ENCODE results near the gene BANF2.
"Not testable (repeated sequence)": the region's sequence is repeated elsewhere in the genome, so short reads cannot be mapped to it uniquely, and the experiment has no call there.

BANF2 gene

DNA sequence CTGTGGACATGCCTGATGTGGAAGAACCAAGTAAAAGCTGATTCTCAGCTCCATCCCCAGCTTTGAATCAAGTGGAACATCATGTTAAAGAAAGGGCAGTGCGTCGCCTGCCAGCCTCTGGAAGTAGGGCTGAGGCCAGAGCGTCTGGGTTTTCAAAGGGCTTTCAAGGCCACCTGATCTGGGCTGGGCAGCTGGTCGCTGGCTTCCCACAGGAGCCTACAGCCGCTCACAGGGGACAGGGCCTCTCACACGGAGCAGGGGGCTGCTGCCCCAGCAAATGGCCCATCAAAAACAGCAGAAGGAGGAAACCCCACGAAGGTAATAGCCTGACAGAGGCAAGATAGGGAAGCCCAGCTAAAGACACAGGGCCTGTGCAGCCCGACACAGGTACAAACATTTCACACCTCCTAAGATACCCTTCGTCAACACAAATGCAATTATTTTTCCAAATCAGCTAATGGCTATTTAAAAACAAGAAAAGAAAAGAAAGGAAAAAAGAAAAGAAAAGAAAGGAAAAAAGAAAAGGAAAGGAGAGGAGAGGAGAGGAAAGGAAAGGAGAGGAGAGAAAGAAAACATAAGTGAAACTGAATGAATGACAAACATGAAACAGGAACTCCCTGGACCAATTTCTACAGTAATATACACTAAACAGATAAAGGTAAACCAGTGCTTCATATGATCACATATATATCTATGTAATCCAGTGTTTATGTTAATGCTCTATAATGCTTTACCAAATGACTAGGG, 42.5 kb upstream of the BANF2 start:
- 74% methylated on average over 8 of the region's 9 CpGs for WGBS

DNA sequence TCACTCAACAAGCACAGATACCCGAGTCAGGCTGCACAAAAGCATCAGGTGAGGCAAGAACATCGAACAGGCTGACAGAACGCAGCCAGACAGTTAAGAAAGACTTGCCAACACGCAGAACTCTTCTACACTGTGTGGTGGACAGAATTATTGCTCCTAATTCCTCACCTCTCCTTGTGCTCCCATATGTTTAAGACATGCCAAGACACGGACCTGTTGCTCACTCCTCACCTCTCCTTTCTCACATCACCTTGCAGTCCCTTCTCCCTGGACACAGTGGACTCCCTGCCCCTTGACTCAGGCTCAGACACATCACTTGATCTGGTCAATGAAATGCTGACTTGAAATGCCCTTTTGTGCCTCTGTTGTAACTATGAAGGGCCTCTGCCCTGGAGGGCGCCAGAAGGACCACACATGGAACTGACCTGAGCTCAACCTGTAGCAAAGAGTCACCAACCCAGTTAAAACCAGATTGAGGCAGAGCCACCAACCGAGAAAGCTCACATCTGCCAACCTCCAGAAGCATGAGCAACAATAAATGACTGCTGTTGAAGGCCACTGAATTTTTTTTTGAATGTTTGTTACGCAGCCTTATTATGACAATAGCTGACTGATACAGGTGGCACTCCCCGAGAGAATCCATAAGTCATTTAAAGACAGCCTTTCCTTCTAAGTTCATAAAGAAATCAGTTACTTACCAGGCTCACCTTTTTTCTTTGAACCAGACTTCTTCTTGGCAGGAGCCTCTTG, 41.7 kb upstream of the BANF2 start:
- Histone ChIP-seq H3K36me3 (ENCODE audit: insufficient read depth, low read length) (peaks cover 35% of the 10 kb centered on the region), H3K27ac (ENCODE audit: low read depth, low read length) (no peak overlapping the region), H3K9ac (ENCODE audit: low read depth, low read length) (no peak overlapping the region), H3K9me3 (ENCODE audit: insufficient read depth, low read depth, low read length) (peaks cover 8% of the 10 kb centered on the region; the same call in 1 of the 2 replicates), H3K4me3 (ENCODE audit: low read length) (no peak overlapping the region), H3K4me1 (ENCODE audit: insufficient read depth, low read length) (peaks cover 16% of the 10 kb centered on the region), H3K27me3 (ENCODE audit: insufficient read depth, low read length) (no peaks in the 10 kb centered on the region)
- WGBS, result 95% methylated on average over 9 of the region's 9 CpGs

More for the DNA sequence above, 42.5 kb upstream of the BANF2 start:
- no peaks in the 10 kb centered on the region for H3K27me3 ChIP-seq (ENCODE audit: insufficient read depth, low read length)
- H3K4me1 ChIP-seq (ENCODE audit: insufficient read depth, low read length), result peaks cover 15% of the 10 kb centered on the region
- no peak overlapping the region for H3K9ac ChIP-seq (ENCODE audit: low read depth, low read length)
- H3K9me3 ChIP-seq (ENCODE audit: insufficient read depth, low read depth, low read length), result peaks cover 8% of the 10 kb centered on the region; the same call in 1 of the 2 replicates
- no peak overlapping the region for H3K4me3 ChIP-seq (ENCODE audit: low read length)
- H3K36me3 ChIP-seq (ENCODE audit: insufficient read depth, low read length), result peaks cover 35% of the 10 kb centered on the region
- no peak overlapping the region for H3K27ac ChIP-seq (ENCODE audit: low read depth, low read length)

DNA sequence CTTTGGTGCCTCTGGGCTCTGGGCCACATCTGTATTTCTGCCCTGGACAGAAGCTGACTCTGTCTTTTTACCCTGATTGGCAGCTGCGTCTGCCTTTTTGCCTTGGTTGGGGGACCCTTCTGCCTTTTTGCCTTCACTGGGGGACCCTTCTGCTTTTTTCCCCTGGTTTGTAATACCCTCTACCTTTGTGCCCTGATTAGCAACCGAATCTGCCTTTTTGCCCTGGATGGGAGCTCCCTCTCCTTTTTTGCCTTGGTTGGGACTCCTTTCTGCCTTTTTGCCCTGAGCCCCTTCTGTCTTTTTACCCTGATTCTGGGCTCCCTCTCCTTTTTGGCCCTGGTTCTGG, 41.1 kb upstream of the BANF2 start:
- peaks cover 21% of the 10 kb centered on the region for H3K4me1 ChIP-seq (ENCODE audit: insufficient read depth, low read length)
- peaks cover 35% of the 10 kb centered on the region for H3K36me3 ChIP-seq (ENCODE audit: insufficient read depth, low read length)
- no peaks in the 10 kb centered on the region for H3K27me3 ChIP-seq (ENCODE audit: insufficient read depth, low read length)
- no peak overlapping the region for H3K4me3 ChIP-seq (ENCODE audit: low read length)
- H3K9ac ChIP-seq (ENCODE audit: low read depth, low read length), result no peak overlapping the region
- 98% methylated on average over 2 of the region's 2 CpGs for WGBS
- H3K9me3 ChIP-seq (ENCODE audit: insufficient read depth, low read depth, low read length), result peaks cover 8% of the 10 kb centered on the region; the same call in 1 of the 2 replicates
- H3K27ac ChIP-seq (ENCODE audit: low read depth, low read length), result no peak overlapping the region

GRCh38 chr20:17659344-17659743, 40.4 kb upstream of the BANF2 start:
- Histone ChIP-seq H3K4me1 (ENCODE audit: insufficient read depth, low read length) (peaks cover 28% of the 10 kb centered on the region), H3K36me3 (ENCODE audit: insufficient read depth, low read length) (peaks cover 29% of the 10 kb centered on the region)
- not testable (repeated sequence) for H3K9me3 ChIP-seq (ENCODE audit: insufficient read depth, low read depth, low read length); H3K9ac ChIP-seq (ENCODE audit: low read depth, low read length); H3K4me3 ChIP-seq (ENCODE audit: low read length); H3K27me3 ChIP-seq (ENCODE audit: insufficient read depth, low read length); H3K27ac ChIP-seq (ENCODE audit: low read depth, low read length)
- 92% methylated on average over 7 of the region's 7 CpGs for WGBS

DNA sequence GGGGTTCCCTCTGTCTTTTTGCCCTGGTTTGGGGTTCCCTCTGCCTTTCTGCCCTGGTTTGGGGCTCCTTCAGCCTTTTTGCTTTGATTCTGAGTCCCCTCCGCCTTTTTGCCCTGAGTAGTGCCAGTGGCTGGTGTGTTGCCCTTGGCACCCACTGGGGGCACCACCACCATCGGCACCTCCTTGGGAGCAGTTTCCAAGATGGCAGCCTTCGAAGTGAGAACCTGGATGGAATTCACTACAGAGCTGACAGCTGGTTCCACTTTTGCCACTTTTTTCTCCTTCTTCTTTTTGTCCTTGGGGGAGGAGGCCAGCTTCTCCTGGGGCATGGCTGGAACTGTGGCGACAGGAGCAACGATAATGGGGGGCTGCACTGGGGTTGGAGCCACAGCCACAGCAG, 40.0 kb upstream of the BANF2 start:
- Histone ChIP-seq H3K9ac (ENCODE audit: low read depth, low read length) (no peak overlapping the region), H3K4me1 (ENCODE audit: insufficient read depth, low read length) (peaks cover 33% of the 10 kb centered on the region), H3K27ac (ENCODE audit: low read depth, low read length) (no peak overlapping the region), H3K27me3 (ENCODE audit: insufficient read depth, low read length) (no peaks in the 10 kb centered on the region), H3K4me3 (ENCODE audit: low read length) (no peak overlapping the region), H3K9me3 (ENCODE audit: insufficient read depth, low read depth, low read length) (peaks cover 8% of the 10 kb centered on the region; the same call in 1 of the 2 replicates), H3K36me3 (ENCODE audit: insufficient read depth, low read length) (peaks cover 26% of the 10 kb centered on the region)
- WGBS, result 99% methylated on average over 5 of the region's 5 CpGs

DNA sequence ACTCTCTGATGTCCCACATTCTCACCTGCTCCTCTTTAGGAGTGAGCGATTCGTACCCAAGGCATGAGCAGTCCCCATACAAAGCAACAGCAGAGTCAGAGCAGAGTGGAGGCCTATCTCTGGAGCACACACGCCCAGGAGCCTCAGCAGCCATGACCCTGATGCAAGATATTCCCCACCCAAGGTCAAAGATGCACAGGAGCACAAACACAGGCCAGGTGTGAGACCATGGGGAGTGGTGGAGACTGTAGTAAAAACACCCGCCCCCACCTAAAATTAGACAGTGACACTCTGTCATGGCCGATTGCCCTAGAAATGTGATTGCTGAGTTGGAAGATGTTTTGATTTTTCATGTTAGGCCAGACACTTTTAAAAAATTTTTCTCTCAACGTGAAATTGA, 39.1 kb upstream of the BANF2 start:
- Histone ChIP-seq H3K9ac (ENCODE audit: low read depth, low read length) (no peak overlapping the region), H3K9me3 (ENCODE audit: insufficient read depth, low read depth, low read length) (peaks cover 8% of the 10 kb centered on the region; the same call in 1 of the 2 replicates), H3K4me3 (ENCODE audit: low read length) (no peak overlapping the region), H3K36me3 (ENCODE audit: insufficient read depth, low read length) (peaks cover 26% of the 10 kb centered on the region), H3K27ac (ENCODE audit: low read depth, low read length) (no peak overlapping the region), H3K4me1 (ENCODE audit: insufficient read depth, low read length) (peaks cover 27% of the 10 kb centered on the region), H3K27me3 (ENCODE audit: insufficient read depth, low read length) (no peaks in the 10 kb centered on the region)
- 96% methylated on average over 6 of the region's 6 CpGs for WGBS

DNA sequence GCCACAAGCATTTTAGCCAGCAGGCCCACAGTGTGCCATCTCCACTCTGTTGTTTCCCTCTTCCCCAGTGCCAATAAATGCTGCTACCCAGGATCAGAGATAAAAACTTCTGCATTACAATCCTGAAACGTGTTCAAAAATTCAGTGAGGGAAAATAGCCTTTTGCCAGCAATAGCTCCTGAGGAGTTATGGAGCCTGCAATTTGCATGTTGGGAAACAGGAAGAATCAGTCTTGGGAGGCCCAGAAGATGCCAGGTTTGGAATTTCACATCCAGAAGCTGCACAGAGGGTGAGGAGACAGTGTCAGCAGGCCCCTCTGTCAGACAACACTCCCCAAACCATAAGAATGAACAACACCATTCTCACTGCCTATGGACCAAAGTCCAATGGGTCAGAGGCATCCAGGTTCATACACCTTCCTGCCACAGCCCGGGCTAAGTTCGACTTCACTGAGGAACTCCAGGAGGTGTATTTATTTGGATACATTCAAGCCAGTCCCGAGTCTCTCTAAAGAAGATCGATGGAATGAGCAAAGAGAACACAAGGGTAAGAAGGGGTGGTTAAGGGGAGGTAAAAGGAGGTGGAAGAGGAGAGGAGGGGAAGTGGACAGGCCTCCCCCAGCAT, 38.5 kb upstream of the BANF2 start:
- WGBS, result 96% methylated on average over 5 of the region's 5 CpGs
- Histone ChIP-seq H3K9ac (ENCODE audit: low read depth, low read length) (no peak overlapping the region), H3K4me3 (ENCODE audit: low read length) (no peak overlapping the region), H3K36me3 (ENCODE audit: insufficient read depth, low read length) (peaks cover 26% of the 10 kb centered on the region), H3K27ac (ENCODE audit: low read depth, low read length) (no peak overlapping the region), H3K27me3 (ENCODE audit: insufficient read depth, low read length) (no peaks in the 10 kb centered on the region), H3K4me1 (ENCODE audit: insufficient read depth, low read length) (peaks cover 24% of the 10 kb centered on the region), H3K9me3 (ENCODE audit: insufficient read depth, low read depth, low read length) (peaks cover 8% of the 10 kb centered on the region; the same call in 1 of the 2 replicates)

DNA sequence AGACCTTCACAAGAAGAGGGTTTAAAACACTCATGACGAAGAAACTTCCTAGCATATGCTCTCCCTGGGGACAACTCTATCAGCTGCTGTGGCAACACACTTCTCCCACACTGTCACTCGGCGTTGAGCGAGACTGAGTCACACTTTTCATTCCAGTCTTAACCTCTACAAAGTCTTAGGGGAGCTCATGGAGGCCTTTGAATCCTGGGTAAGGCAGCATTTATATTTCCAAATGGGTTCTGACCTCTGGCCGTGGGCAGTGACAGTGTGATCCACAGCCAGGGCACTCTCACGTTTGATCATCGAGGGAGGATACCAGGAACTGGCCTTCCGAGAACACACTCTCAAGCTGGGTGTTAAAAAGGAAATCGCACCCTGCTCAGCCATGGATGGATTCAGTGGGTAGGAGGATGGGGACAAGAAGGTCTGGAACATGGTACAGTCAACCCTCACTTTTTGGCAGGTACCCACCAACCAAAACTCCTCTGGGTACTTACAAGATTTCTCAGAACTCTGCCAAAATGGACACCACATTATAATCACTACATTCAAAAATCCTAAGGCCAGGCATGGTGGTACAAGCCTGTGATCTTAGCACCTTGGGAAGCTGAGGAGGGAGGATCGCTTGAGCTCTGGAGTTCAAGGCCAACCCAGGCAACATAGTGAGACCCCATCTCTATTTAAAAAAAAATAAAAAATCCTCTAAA, 37.3 kb upstream of the BANF2 start:
- Histone ChIP-seq H3K4me3 (ENCODE audit: low read length) (no peak overlapping the region), H3K4me1 (ENCODE audit: insufficient read depth, low read length) (peaks cover 21% of the 10 kb centered on the region), H3K36me3 (ENCODE audit: insufficient read depth, low read length) (peaks cover 25% of the 10 kb centered on the region), H3K9ac (ENCODE audit: low read depth, low read length) (no peak overlapping the region), H3K27me3 (ENCODE audit: insufficient read depth, low read length) (no peaks in the 10 kb centered on the region), H3K9me3 (ENCODE audit: insufficient read depth, low read depth, low read length) (peaks cover 8% of the 10 kb centered on the region; the same call in 1 of the 2 replicates), H3K27ac (ENCODE audit: low read depth, low read length) (no peak overlapping the region)
- 94% methylated on average over 10 of the region's 10 CpGs for WGBS

- no peak overlapping the region for H3K4me3 ChIP-seq (ENCODE audit: low read length)
- H3K27ac ChIP-seq (ENCODE audit: low read depth, low read length), result no peak overlapping the region
- 95% methylated on average over 13 of the region's 13 CpGs for WGBS
Measured at GRCh38 chr20:17663040-17663399, 36.7 kb upstream of the BANF2 start.

DNA sequence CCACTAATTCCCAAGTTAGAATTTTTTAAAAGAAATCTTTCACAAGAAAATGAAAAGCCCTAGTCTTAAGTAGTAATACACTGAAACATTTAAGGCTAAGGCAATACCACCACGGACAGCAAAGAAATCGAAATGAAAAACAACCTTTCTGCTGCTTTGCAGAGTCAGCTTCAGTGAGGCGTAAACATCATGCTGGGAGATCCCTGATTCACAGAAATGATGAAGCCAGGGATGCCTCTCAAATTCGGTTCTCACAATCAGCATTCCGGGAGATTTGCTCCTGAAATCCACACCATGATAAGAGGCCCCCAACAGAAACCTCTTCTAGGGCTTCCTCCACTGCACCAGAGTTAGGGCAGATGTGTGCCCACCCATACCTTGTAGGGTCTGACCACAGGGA, 36.3 kb upstream of the BANF2 start:
- 78% methylated on average over 5 of the region's 5 CpGs for WGBS
- H3K36me3 ChIP-seq (ENCODE audit: insufficient read depth, low read length), result peaks cover 15% of the 10 kb centered on the region
- no peak overlapping the region for H3K27ac ChIP-seq (ENCODE audit: low read depth, low read length)
- no peak overlapping the region for H3K4me3 ChIP-seq (ENCODE audit: low read length)
- no peak overlapping the region for H3K9ac ChIP-seq (ENCODE audit: low read depth, low read length)
- H3K9me3 ChIP-seq (ENCODE audit: insufficient read depth, low read depth, low read length), result peaks cover 3% of the 10 kb centered on the region; the same call in 1 of the 2 replicates
- H3K27me3 ChIP-seq (ENCODE audit: insufficient read depth, low read length), result no peaks in the 10 kb centered on the region
- peaks cover 21% of the 10 kb centered on the region for H3K4me1 ChIP-seq (ENCODE audit: insufficient read depth, low read length)

More at GRCh38 chr20:17663040-17663399, 36.7 kb upstream of the BANF2 start:
- Histone ChIP-seq H3K4me1 (ENCODE audit: insufficient read depth, low read length) (peaks cover 21% of the 10 kb centered on the region), H3K9ac (ENCODE audit: low read depth, low read length) (no peak overlapping the region), H3K9me3 (ENCODE audit: insufficient read depth, low read depth, low read length) (peaks cover 7% of the 10 kb centered on the region; the same call in 1 of the 2 replicates), H3K27me3 (ENCODE audit: insufficient read depth, low read length) (no peaks in the 10 kb centered on the region), H3K36me3 (ENCODE audit: insufficient read depth, low read length) (peaks cover 19% of the 10 kb centered on the region)

Measured in HUES64 (cell line).